ENCODE results near the gene BHMT.

Gene BHMT

DNA sequence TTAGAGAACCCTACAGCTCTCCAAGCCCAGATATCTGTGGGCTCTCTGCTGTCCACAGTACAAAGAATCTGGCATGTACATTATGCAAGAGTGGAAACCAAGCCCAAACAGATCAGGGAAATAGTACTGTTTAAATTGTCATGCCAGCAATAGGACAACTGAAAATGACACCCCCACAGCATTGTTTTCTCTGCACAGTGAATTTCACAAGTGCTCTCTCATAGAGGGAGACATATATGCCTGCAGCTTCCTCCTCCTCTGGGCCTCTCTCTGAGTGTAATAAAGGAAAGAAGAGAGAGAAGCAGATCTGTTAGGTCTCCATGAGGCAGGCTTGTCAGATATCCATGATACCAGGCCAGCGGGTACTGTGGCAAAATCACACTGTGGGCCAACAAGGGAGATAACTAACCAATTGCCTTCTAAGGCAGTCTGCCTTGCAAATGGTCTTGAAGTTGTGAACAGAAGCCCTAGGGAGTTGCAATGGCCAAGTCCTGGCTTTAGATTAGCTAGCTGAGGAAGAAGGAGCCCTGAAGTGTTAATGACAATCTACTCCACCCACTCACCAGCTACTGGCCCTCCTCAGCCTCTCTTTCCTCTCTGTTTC, 69.9 kb downstream of the BHMT start:
- in situ Hi-C loops (cut with HindIII; ENCODE audit: low sequenced_read_pairs), result no loop called here
- TF ChIP-seq, protein P1, sequence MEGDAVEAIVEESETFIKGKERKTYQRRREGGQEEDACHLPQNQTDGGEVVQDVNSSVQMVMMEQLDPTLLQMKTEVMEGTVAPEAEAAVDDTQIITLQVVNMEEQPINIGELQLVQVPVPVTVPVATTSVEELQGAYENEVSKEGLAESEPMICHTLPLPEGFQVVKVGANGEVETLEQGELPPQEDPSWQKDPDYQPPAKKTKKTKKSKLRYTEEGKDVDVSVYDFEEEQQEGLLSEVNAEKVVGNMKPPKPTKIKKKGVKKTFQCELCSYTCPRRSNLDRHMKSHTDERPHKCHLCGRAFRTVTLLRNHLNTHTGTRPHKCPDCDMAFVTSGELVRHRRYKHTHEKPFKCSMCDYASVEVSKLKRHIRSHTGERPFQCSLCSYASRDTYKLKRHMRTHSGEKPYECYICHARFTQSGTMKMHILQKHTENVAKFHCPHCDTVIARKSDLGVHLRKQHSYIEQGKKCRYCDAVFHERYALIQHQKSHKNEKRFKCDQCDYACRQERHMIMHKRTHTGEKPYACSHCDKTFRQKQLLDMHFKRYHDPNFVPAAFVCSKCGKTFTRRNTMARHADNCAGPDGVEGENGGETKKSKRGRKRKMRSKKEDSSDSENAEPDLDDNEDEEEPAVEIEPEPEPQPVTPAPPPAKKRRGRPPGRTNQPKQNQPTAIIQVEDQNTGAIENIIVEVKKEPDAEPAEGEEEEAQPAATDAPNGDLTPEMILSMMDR (IDR thresholded peaks at IDR 0.05; ENCODE audit: low read depth, low read length), result no peak
- no peak for DNase-seq (ENCODE audit: low read depth, low spot score)
- H3K4me3 ChIP-seq (ENCODE audit: low read depth, low read length), result no peak overlapping the region

All from astrocyte of the spinal cord (primary cell).